B cell (primary cell): ENCODE results near the gene QPCT. TPM values are rescaled to one million over a fixed set of nuclear protein-coding genes. Genes with fewer than 3 reads are reported as not detected.

Source experiments
- ATAC-seq: fragments of 200-7000 bp; cut with Tn5 transposase; one replicate; pipeline ENCODE4 v1.10.0; 2021; ENCODE audit warnings: low read depth, mild to moderate bottlenecking, moderate number of reproducible peaks, moderate library complexity
- CTCF ChIA-PET: fragments of 350-600 bp; sonication (Branson Sonifier 250); formaldehyde crosslinking; loops from one replicate; lab custom pipeline; 2021; ENCODE audit warnings: antibody characterized with exemption, inconsistent platforms; lab: Charles Lee
- POLR2A ChIA-PET: fragments of 350-600 bp; sonication (Branson Sonifier 250); formaldehyde crosslinking; loops from one replicate; lab custom pipeline; 2021; ENCODE audit warnings: antibody characterized with exemption; lab: Charles Lee
- DNase-seq: peaks from one replicate; pipeline ENCODE4 v3.0.0; 2013
- H2AFZ ChIP-seq: 2 replicates; pipeline ENCODE4 v1.6.1; 2012; ENCODE audit warnings: mild to moderate bottlenecking, low read depth, low read length; ENCODE audit not compliant: insufficient read depth, poor library complexity, severe bottlenecking
- H3K27ac ChIP-seq, 2 donors: 1 replicate in 1 of 2; 2 replicates in 1 of 2; pipeline ENCODE4 v1.5.1; 2012 to 2013; ENCODE audit warnings: low read length in 2 of 2, mild to moderate bottlenecking in 2 of 2, moderate library complexity in 1 of 2
- H3K27me3 ChIP-seq, 4 experiments: fragments of 200-600 bp in 1 of 4; sonication (generic) in 1 of 4; replicated peaks in 1 of 4; 1 replicate in 2 of 4; 2 replicates in 2 of 4; pipeline versions ENCODE4 v1.6.1 to v1.7.0; 2013 to 2016; ENCODE audit warnings: low read length in 3 of 4, mild to moderate bottlenecking in 2 of 4, mixed read lengths in 1 of 4, moderate library complexity in 1 of 4; ENCODE audit not compliant: insufficient read depth in 4 of 4, control insufficient read depth in 3 of 4; ENCODE audit errors: control extremely low read depth in 1 of 4
- H3K36me3 ChIP-seq, 2 experiments: replicated peaks in 1 of 2; 1 replicate in 1 of 2; 2 replicates in 1 of 2; pipeline versions ENCODE4 v1.6.1 to v1.7.1; 2013; ENCODE audit warnings: low read length in 1 of 2; ENCODE audit not compliant: insufficient read depth in 2 of 2, control insufficient read depth in 1 of 2; ENCODE audit errors: control extremely low read depth in 1 of 2, extremely low read depth in 1 of 2
- H3K4me1 ChIP-seq, 2 donors: fragments of 200-600 bp in 1 of 2; sonication (generic) in 1 of 2; 1 replicate in 1 of 2; 2 replicates in 1 of 2; pipeline versions ENCODE4 v1.5.1 to v1.6.1; 2013 to 2017; ENCODE audit warnings: low read length in 2 of 2; ENCODE audit not compliant: control insufficient read depth in 2 of 2, insufficient read depth in 2 of 2
- H3K4me2 ChIP-seq: replicated peaks from 2 replicates; pipeline ENCODE3; 2012; ENCODE audit warnings: mild to moderate bottlenecking, low read depth, low read length; ENCODE audit not compliant: poor library complexity, severe bottlenecking
- H3K4me3 ChIP-seq, 5 experiments: fragments of 200-600 bp in 1 of 5; sonication (generic) in 1 of 5; 1 replicate in 3 of 5; 2 replicates in 2 of 5; pipeline versions ENCODE4 v1.5.1 to v1.7.0; 2011 to 2016; ENCODE audit warnings: low read length in 4 of 5, mild to moderate bottlenecking in 4 of 5, low read depth in 2 of 5, control low read depth in 1 of 5, moderate library complexity in 1 of 5; ENCODE audit not compliant: insufficient read depth in 1 of 5; ENCODE audit errors: control extremely low read depth in 1 of 5, extremely low read depth in 1 of 5
- H3K79me2 ChIP-seq: fragments of 200-600 bp; sonication (generic); one replicate; pipeline ENCODE4 v1.6.0; 2016; ENCODE audit warnings: low read length; ENCODE audit not compliant: control insufficient read depth, insufficient read depth
- H3K9ac ChIP-seq: fragments of 200-600 bp; sonication (generic); 2 replicates; pipeline ENCODE4 v1.6.1; 2017; ENCODE audit warnings: mild to moderate bottlenecking, low read length, moderate library complexity
- H3K9me3 ChIP-seq, 3 donors: one replicate each; pipeline versions ENCODE4 v1.6.1 to v1.7.1; 2013; ENCODE audit warnings: low read length in 2 of 3; ENCODE audit not compliant: control insufficient read depth in 2 of 3, insufficient read depth in 1 of 3; ENCODE audit errors: control extremely low read depth in 1 of 3
- H4K20me1 ChIP-seq: 2 replicates; pipeline ENCODE4 v1.6.0; 2012; ENCODE audit warnings: mild to moderate bottlenecking, low read length; ENCODE audit not compliant: insufficient read depth, control insufficient read depth, poor library complexity, severe bottlenecking
- H3K27ac Mint-ChIP-seq: one replicate; pipeline ENCODE4 v1.8.0; 2021; ENCODE audit warnings: mixed read lengths
- H3K27me3 Mint-ChIP-seq: one replicate; pipeline ENCODE4 v1.8.0; 2021; ENCODE audit warnings: mixed read lengths
- H3K4me1 Mint-ChIP-seq: one replicate; pipeline ENCODE4 v1.8.0; 2021; ENCODE audit warnings: mixed read lengths
- H3K4me3 Mint-ChIP-seq: one replicate; pipeline ENCODE4 v1.8.0; 2021; ENCODE audit warnings: mixed read lengths
- H3K9me3 Mint-ChIP-seq: one replicate; pipeline ENCODE4 v1.8.0; 2022; ENCODE audit warnings: mixed read lengths; ENCODE audit not compliant: insufficient read depth
- CTCF ChIP-seq: fragments of 200-600 bp; IDR thresholded peaks from one replicate; pipeline ENCODE4 v1.8.0; 2022; ENCODE audit warnings: antibody characterized with exemption, mild to moderate bottlenecking
- EZH2 ChIP-seq: IDR thresholded peaks from 2 replicates; pipeline ENCODE4 v1.6.1; 2012; ENCODE audit warnings: borderline replicate concordance, low read depth, mild to moderate bottlenecking, moderate library complexity, low read length; ENCODE audit not compliant: insufficient read depth, poor library complexity, severe bottlenecking
- WGBS: methylation state at CpG from one replicate; pipeline ENCODE4 v1.1.5; 2013; ENCODE audit warnings: missing lambda C conversion rate; ENCODE audit not compliant: insufficient coverage; 5-methylcytosine and 5-hydroxymethylcytosine counted together
- intact Hi-C: fragments of 100-400 bp; cut with micrococcal nuclease; formaldehyde crosslinking; loops from one replicate; pipeline ENCODE4 v1.10.0; 2022
- polyA plus RNA-seq: library from polyadenylated mRNA; depleted of rRNA; stranded (reverse); fragments of >200 nt; gene quantifications from 2 replicates; pipeline ENCODE4 v1.2.3, GENCODE V29; 2012
- total RNA-seq, 2 donors: library from RNA; stranded (reverse); fragments of 120-200 nt in 1 of 2; gene quantifications; 1 replicate in 1 of 2; 2 replicates in 1 of 2; pipeline versions ENCODE4 v1.2.3 to v1.2.4, GENCODE V29; 2013 to 2022

The QPCT gene
- total and polyA plus RNA-seq, 2 donors (not counting 1 experiment from before 2014, with no cell fraction given): 0.48 to 2.1 TPM

GRCh38 chr2:37355735-37356134, 11.3 kb downstream of the QPCT start:
- Histone ChIP-seq H3K4me1 (peaks cover 0 to 8% of the 10 kb centered on the region in 2 donors), H3K36me3 (no peaks in the 10 kb centered on the region), H2AFZ (no peak overlapping the region), H3K9me3 (no peaks in the 10 kb centered on the region), H4K20me1 (no peaks in the 10 kb centered on the region), H3K79me2 (no peaks in the 10 kb centered on the region), H3K4me2 (no peak overlapping the region), H3K27me3 (peaks cover 0 to 3% (median 1%) of the 10 kb centered on the region in 4 experiments), H3K27ac (no peak overlapping the region), H3K4me3 (no peak overlapping the region), H3K9ac (no peak overlapping the region)
- ATAC-seq (no peak), DNase-seq (no peak)
- peaks cover 6% of the 10 kb centered on the region for H3K4me1 Mint-ChIP-seq
- ChIA-PET POLR2A (no interaction called here), CTCF (no interaction called here)
- no peak overlapping the region for H3K27ac Mint-ChIP-seq
- intact Hi-C loops: no loop called here
- H3K4me3 Mint-ChIP-seq: no peak overlapping the region
- TF ChIP-seq CTCF (no peak), EZH2 (no peak)
- H3K9me3 Mint-ChIP-seq: no peaks in the 10 kb centered on the region
- H3K27me3 Mint-ChIP-seq: peaks cover 6% of the 10 kb centered on the region
- 80% methylated on average over 4 of the region's 7 CpGs for WGBS

GRCh38 chr2:37356299-37356698, 11.9 kb downstream of the QPCT start:
- TF ChIP-seq CTCF (no peak), EZH2 (no peak)
- H2AFZ ChIP-seq: no peak overlapping the region
- no peak overlapping the region for H3K27ac ChIP-seq
- H3K27me3 ChIP-seq: peaks cover 0 to 3% (median 1%) of the 10 kb centered on the region in 4 experiments
- no peak overlapping the region for H3K4me3 ChIP-seq
- H3K36me3 ChIP-seq: no peaks in the 10 kb centered on the region
- H4K20me1 ChIP-seq: no peaks in the 10 kb centered on the region
- DNase-seq: no peak
- Mint-ChIP-seq H3K9me3 (no peaks in the 10 kb centered on the region), H3K27me3 (peaks cover 6% of the 10 kb centered on the region), H3K4me3 (no peak overlapping the region), H3K27ac (no peak overlapping the region), H3K4me1 (peaks cover 4% of the 10 kb centered on the region)
- ChIA-PET POLR2A (interaction anchor here (0.7 kb wide), 1 partner anchor 56 kb away, joined by 6 read pairs; no protein-coding TSS in a partner anchor), CTCF (interaction anchor here (0.9 kb wide), 1 partner anchor 14 kb away, joined by 5 read pairs; no protein-coding TSS in a partner anchor)
- H3K4me1 ChIP-seq: peaks cover 0 to 3% of the 10 kb centered on the region in 2 donors
- ATAC-seq: no peak
- WGBS: 73% methylated on average over 5 of the region's 6 CpGs
- no peaks in the 10 kb centered on the region for H3K79me2 ChIP-seq
- intact Hi-C loops: no loop called here
- no peaks in the 10 kb centered on the region for H3K9me3 ChIP-seq
- H3K9ac ChIP-seq: no peak overlapping the region
- H3K4me2 ChIP-seq: no peak overlapping the region
